Measurements from ENCODE around the gene HPDL.

- TF ChIP-seq CTCF (IDR thresholded peaks at IDR 0.05) (no peak), POLR2A (IDR thresholded peaks at IDR 0.05) (no peak)
Measured at GRCh38 chr1:45319761-45320160, 6.9 kb upstream of the HPDL start.
